Measurements from ENCODE around the gene PCNX3. TPM values are rescaled to one million over a fixed set of nuclear protein-coding genes. Genes with fewer than 3 reads are reported as not detected.

The PCNX3 gene
- total and polyA plus RNA-seq, 12 donors = 9.0 to 45.0 (median 33.4) TPM

DNA sequence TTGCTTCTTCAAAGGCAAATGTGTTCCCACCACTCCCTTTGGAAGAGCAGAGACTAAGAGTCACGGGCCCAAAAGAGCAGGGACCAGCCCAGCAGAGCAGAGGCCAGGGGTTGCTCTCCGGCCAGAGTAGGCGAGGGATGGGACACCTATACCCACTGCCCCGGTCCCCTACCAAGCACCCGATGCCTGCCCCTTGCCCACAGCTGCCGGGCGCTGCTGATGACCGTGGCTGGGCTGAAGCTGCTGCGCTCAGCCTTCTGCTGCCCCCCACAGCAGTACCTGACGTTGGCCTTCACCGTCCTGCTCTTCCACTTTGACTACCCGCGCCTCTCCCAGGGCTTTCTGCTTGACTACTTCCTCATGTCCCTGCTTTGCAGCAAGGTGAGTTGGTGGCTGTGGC, 11.6 kb downstream of the PCNX3 start:
- TF ChIP-seq POLR2A (IDR thresholded peaks at IDR 0.05) (no peak), CTCF (IDR thresholded peaks at IDR 0.05) (no peak)
- intact Hi-C loops (cut with DNase I) = no loop called here
- Histone ChIP-seq H3K4me1 (replicated peaks in 1 of 2) (no peaks in the 10 kb centered on the region), H3K4me3 (no peak overlapping the region), H3K27me3 (no peaks in the 10 kb centered on the region), H3K9me3 (replicated peaks in 1 of 3) (no peaks in the 10 kb centered on the region), H3K36me3 (replicated peaks in 1 of 2) (peaks cover 0 to 92% of the 10 kb centered on the region in 2 donors), H3K27ac (no peak overlapping the region)
- DNase-seq = no peak
- 90 to 97% (median 95%) methylated on average over 9 to 13 of the region's 13 CpGs for WGBS, 4 donors

DNA sequence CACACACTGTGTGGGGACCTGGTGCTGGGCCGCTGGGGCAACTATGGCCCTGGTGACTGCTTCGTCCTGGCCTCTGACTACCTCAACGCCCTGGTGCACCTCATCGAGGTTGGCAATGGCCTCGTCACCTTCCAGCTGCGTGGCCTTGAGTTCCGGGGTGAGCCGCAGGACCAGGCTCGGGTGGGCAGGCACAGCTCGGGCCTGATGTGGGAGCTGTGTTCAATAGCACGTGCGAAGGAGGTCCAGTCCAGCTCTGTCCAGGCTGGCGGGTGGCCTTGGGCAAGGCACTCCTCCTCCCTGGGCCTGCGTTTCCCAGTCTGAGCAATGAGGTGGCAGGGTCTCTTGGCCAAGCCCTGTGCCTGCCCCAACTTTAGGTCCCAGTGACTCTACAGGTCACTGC, 14.0 kb downstream of the PCNX3 start:
- H3K27ac ChIP-seq = peak overlapping the region in 2 of 5 donors; percentile 13 to 34
- no peaks in the 10 kb centered on the region for H3K27me3 ChIP-seq
- peaks cover 0 to 91% of the 10 kb centered on the region in 2 donors for H3K36me3 ChIP-seq (replicated peaks in 1 of 2)
- no peak overlapping the region for H3K4me3 ChIP-seq
- no peaks in the 10 kb centered on the region for H3K4me1 ChIP-seq (replicated peaks in 1 of 2)
- intact Hi-C loops (cut with DNase I) = no loop called here
- TF ChIP-seq POLR2A (IDR thresholded peaks at IDR 0.05) (no peak), CTCF (IDR thresholded peaks at IDR 0.05) (no peak)
- no peaks in the 10 kb centered on the region for H3K9me3 ChIP-seq (replicated peaks in 1 of 3)
- 73 to 95% (median 74%) methylated on average over 4 to 14 of the region's 14 CpGs; no CpG with 5 or more reads in 1 of the 4 donors for WGBS, 4 donors
- peak in 5 of 7 donors; percentile 60 to 72 (median 62) for DNase-seq

DNA sequence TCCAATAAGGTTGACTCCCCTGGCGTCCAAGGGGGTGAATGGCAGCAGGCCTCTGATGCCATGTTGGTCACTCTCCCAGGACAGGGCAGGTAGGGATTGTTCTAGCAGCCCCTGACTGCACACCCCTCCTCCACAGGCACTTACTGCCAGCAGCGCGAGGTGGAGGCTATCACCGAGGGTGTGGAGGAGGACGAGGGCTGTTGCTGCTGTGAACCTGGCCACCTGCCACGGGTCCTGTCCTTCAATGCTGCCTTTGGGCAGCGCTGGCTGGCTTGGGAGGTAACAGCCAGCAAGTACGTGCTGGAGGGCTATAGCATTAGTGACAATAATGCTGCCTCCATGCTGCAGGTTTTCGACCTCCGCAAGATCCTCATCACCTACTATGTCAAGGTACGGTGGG, 14.6 kb downstream of the PCNX3 start:
- Histone ChIP-seq H3K4me1 (replicated peaks in 1 of 2) (no peaks in the 10 kb centered on the region), H3K27ac (peak overlapping the region in 2 of 5 donors; percentile 13 to 34), H3K27me3 (no peaks in the 10 kb centered on the region), H3K4me3 (no peak overlapping the region), H3K36me3 (replicated peaks in 1 of 2) (peaks cover 0 to 91% of the 10 kb centered on the region in 2 donors), H3K9me3 (replicated peaks in 1 of 3) (no peaks in the 10 kb centered on the region)
- peak in 5 of 7 donors; percentile 65 to 83 (median 72) for DNase-seq
- WGBS, 4 donors = 57 to 88% (median 74%) methylated on average over 1 to 11 of the region's 11 CpGs
- no peak for TF ChIP-seq POLR2A (IDR thresholded peaks at IDR 0.05)
- peak in 1 of 6 experiments; percentile 5 for TF ChIP-seq CTCF (IDR thresholded peaks at IDR 0.05)
- intact Hi-C loops (cut with DNase I) = no loop called here

GRCh38 chr11:65633390-65634108, 18.0 kb downstream of the PCNX3 start:
- TF ChIP-seq CTCF (IDR thresholded peaks at IDR 0.05) (no peak), POLR2A (IDR thresholded peaks at IDR 0.05) (no peak)
- no peak for DNase-seq
- Histone ChIP-seq H3K27ac (no peak overlapping the region), H3K9me3 (replicated peaks in 1 of 3) (no peaks in the 10 kb centered on the region), H3K27me3 (no peaks in the 10 kb centered on the region), H3K4me3 (no peak overlapping the region), H3K4me1 (replicated peaks in 1 of 2) (peaks cover 14 to 16% of the 10 kb centered on the region in 2 donors), H3K36me3 (replicated peaks in 1 of 2) (peaks cover 0 to 78% of the 10 kb centered on the region in 2 donors)
- 82 to 94% (median 89%) methylated on average over 3 to 20 of the region's 20 CpGs for WGBS, 4 donors
- intact Hi-C loops (cut with DNase I) = no loop called here
